ENCODE results near the gene KRTAP4-7. TPM values are rescaled to one million over a fixed set of nuclear protein-coding genes. Genes with fewer than 3 reads are reported as not detected.

Gene KRTAP4-7
- total RNA-seq, 1 experiment from 2014 or later, result not detected

- Mint-ChIP-seq H3K4me3 (ENCODE audit: unreplicated experiment) (no peak within 1 kb of the TSS), H3K36me3 (ENCODE audit: insufficient read depth, unreplicated experiment) (peaks cover 4% of the 10 kb centered on the region), H3K27ac (ENCODE audit: low read depth, unreplicated experiment) (no peak within 1 kb of the TSS), H3K9me3 (ENCODE audit: unreplicated experiment) (no peaks in the 10 kb centered on the region), H3K27me3 (ENCODE audit: insufficient read depth, unreplicated experiment) (no peaks in the 10 kb centered on the region), H3K4me1 (ENCODE audit: insufficient read depth, unreplicated experiment) (peaks cover 14% of the 10 kb centered on the region)
- intact Hi-C loops (cut with micrococcal nuclease), result loop anchor here (10.0 kb wide), 1 partner anchor 151 kb away; no protein-coding TSS in a partner anchor
- no peak for TF ChIP-seq CTCF (IDR thresholded peaks at IDR 0.05; ENCODE audit: unreplicated experiment)
- POLR2A ChIA-PET, result no interaction called here
- DNase-seq (ENCODE audit: unreplicated experiment), result peak; percentile 41
- CTCF ChIA-PET, result no interaction called here
- BruUV-seq (replicated peaks), result no TSS peak
Measured at GRCh38 chr17:41065829-41066624, 17.9 kb upstream of the KRTAP4-7 start, which contains the start of gene KRTAP2-4. KRTAP2-4 (minus strand) TSS chr17:41065879; CDS start chr17:41065845, 34 bp downstream.

DNA sequence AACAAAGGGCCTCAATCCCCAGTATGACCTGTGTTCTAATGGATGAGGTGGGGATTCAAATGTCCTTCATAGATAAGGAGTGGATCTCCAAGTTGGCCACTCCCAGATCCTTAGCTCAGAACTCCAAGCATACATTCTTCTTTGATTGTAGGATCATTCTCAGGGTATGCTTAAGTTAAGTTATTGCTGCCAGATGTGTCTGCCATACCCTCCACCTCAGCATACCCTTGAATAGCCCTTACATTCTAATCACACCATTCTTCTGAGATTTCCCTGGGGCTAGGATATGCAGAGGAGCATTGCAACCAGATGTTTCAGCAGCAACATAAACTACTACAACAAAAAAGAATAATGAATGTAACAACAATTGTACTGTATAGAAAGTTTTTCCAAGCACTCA lies 16.7 kb upstream of the KRTAP4-7 start:
- Mint-ChIP-seq H3K27ac (ENCODE audit: low read depth, unreplicated experiment) (no peak overlapping the region), H3K4me3 (ENCODE audit: unreplicated experiment) (no peak overlapping the region), H3K9me3 (ENCODE audit: unreplicated experiment) (no peaks in the 10 kb centered on the region), H3K27me3 (ENCODE audit: insufficient read depth, unreplicated experiment) (no peaks in the 10 kb centered on the region), H3K36me3 (ENCODE audit: insufficient read depth, unreplicated experiment) (peaks cover 4% of the 10 kb centered on the region), H3K4me1 (ENCODE audit: insufficient read depth, unreplicated experiment) (peaks cover 8% of the 10 kb centered on the region)
- intact Hi-C loops (cut with micrococcal nuclease), result loop anchor here (10.0 kb wide), 1 partner anchor 152 kb away; no protein-coding TSS in a partner anchor
- CTCF ChIA-PET, result no interaction called here
- no peak for DNase-seq (ENCODE audit: unreplicated experiment)
- TF ChIP-seq CTCF (IDR thresholded peaks at IDR 0.05; ENCODE audit: unreplicated experiment), result no peak
- no TSS peak for BruUV-seq (replicated peaks)
- POLR2A ChIA-PET, result no interaction called here

DNA sequence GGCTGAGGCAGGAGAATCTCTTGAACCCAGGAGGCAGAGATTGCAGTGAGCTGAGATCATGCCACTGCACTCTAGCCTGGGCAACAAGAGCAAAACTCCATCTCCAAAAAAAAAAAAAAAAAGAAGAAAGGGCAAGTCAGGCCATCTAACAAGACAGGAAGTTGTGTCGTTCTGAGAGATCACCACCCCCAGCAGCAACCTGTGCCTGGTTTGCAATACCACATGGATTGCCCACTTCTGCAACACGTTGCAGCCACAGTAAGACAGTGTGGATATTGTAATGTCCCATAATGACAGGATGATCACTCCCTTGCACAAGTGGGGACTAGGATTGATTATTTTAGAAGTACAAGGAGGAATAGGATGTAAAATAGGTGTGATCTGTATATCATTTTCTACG lies 14.9 kb upstream of the KRTAP4-7 start:
- CTCF ChIA-PET, result no interaction called here
- no peak for TF ChIP-seq CTCF (IDR thresholded peaks at IDR 0.05; ENCODE audit: unreplicated experiment)
- H3K4me1 Mint-ChIP-seq (ENCODE audit: insufficient read depth, unreplicated experiment), result peaks cover 8% of the 10 kb centered on the region

DNA sequence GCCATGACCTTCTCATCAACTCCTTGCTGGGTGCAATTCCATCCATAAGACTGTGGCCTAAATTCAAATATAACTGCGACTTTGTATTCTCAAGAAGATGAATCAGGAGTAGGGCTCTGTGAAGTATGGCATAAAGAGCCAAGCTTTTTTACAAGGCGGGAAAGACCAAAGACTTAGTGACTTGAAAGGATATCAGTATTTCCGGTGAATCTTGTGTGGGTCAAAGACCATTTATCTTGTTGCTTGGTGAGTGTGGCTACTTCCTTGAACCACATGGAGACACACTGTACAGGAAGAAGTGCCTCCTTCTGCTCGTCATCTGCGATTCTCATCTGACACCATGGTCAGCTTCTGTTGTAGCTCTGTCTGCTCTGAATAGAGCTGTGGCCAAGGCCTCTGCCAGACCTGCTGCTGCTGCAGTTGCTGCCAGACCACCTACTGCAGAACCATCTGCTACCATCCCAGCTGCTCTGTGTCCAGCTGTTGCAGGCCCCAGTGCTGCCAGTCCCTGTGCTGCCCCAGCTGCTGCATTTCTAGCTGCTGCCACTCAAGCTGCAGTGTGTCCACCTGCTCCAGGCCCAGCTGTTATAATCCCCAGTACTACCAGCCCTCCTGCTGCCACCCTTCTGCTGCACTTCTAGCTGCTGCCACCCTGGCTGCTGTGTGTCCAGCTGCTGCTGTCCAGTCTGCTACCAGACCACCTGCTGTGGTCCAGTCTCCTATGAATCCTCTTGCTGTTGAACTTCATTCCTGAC lies 12.2 kb upstream of the KRTAP4-7 start:
- DNase-seq (ENCODE audit: unreplicated experiment), result no peak
- Mint-ChIP-seq H3K9me3 (ENCODE audit: unreplicated experiment) (no peaks in the 10 kb centered on the region), H3K4me3 (ENCODE audit: unreplicated experiment) (no peak overlapping the region), H3K27ac (ENCODE audit: low read depth, unreplicated experiment) (no peak overlapping the region), H3K36me3 (ENCODE audit: insufficient read depth, unreplicated experiment) (no peaks in the 10 kb centered on the region), H3K4me1 (ENCODE audit: insufficient read depth, unreplicated experiment) (no peaks in the 10 kb centered on the region), H3K27me3 (ENCODE audit: insufficient read depth, unreplicated experiment) (peaks cover 8% of the 10 kb centered on the region)
- TF ChIP-seq CTCF (IDR thresholded peaks at IDR 0.05; ENCODE audit: unreplicated experiment), result no peak
- ChIA-PET CTCF (interaction anchor here (0.6 kb wide), 1 partner anchor 478 kb away, joined by 4 read pairs; no protein-coding TSS in a partner anchor), POLR2A (interaction anchor here (0.6 kb wide), 1 partner anchor 528 kb away, joined by 3 read pairs; no protein-coding TSS in a partner anchor)
- intact Hi-C loops (cut with micrococcal nuclease), result no loop called here
- BruUV-seq (replicated peaks), result no TSS peak

More for the DNA sequence above, 14.9 kb upstream of the KRTAP4-7 start:
- Mint-ChIP-seq H3K4me3 (ENCODE audit: unreplicated experiment) (no peak overlapping the region), H3K27ac (ENCODE audit: low read depth, unreplicated experiment) (no peak overlapping the region), H3K9me3 (ENCODE audit: unreplicated experiment) (no peaks in the 10 kb centered on the region), H3K36me3 (ENCODE audit: insufficient read depth, unreplicated experiment) (peaks cover 4% of the 10 kb centered on the region), H3K27me3 (ENCODE audit: insufficient read depth, unreplicated experiment) (no peaks in the 10 kb centered on the region)
- POLR2A ChIA-PET, result no interaction called here
- DNase-seq (ENCODE audit: unreplicated experiment), result no peak
- intact Hi-C loops (cut with micrococcal nuclease), result loop anchor here (10.0 kb wide), 1 partner anchor 154 kb away; no protein-coding TSS in a partner anchor
- BruUV-seq (replicated peaks), result no TSS peak
